H1 (cell line): ENCODE data around the gene ABCC10. TPM values are rescaled to one million over a fixed set of nuclear protein-coding genes. Genes with fewer than 3 reads are reported as not detected.

Experiments used
- CTCF ChIA-PET: fragments of 300-600 bp; sonication (Branson Sonifier 250); formaldehyde crosslinking; loops from one replicate; lab custom pipeline; 2021; ENCODE audit not compliant: partially characterized antibody; lab: Charles Lee
- POLR2A ChIA-PET: fragments of 300-600 bp; sonication (Branson Sonifier 250); formaldehyde crosslinking; loops from one replicate; lab custom pipeline; 2021; ENCODE audit warnings: inconsistent platforms; ENCODE audit not compliant: partially characterized antibody; lab: Charles Lee
- DNase-seq, 2 experiments: peaks; one replicate each; pipeline versions ENCODE4 v3.0.0 to v3.0.0-alpha.2; 2010 to 2022; ENCODE audit warnings: low spot score in 2 of 2, low read depth in 1 of 2, mixed read lengths in 1 of 2
- FAIRE-seq: peaks from 2 replicates; lab custom pipeline; 2011; peaks lifted over from hg19 to GRCh38; lab: Jason Lieb, UNC
- H2AFZ ChIP-seq: 2 replicates; pipeline ENCODE4 v1.8.1; 2012; ENCODE audit warnings: low read length, inconsistent platforms
- H2AK5ac ChIP-seq: 2 replicates; pipeline ENCODE4 v1.6.1; 2013; ENCODE audit warnings: low read depth, low read length
- H2BK120ac ChIP-seq: replicated peaks from 2 replicates; pipeline ENCODE3; 2013; ENCODE audit warnings: low read depth, low read length, inconsistent platforms
- H2BK12ac ChIP-seq: 2 replicates; pipeline ENCODE4 v1.6.1; 2013; ENCODE audit warnings: low read depth, low read length
- H2BK15ac ChIP-seq: 2 replicates; pipeline ENCODE4 v1.6.1; 2013; ENCODE audit warnings: low read length
- H2BK20ac ChIP-seq: 2 replicates; pipeline ENCODE4 v1.6.1; 2013; ENCODE audit warnings: low read length
- H2BK5ac ChIP-seq: 2 replicates; pipeline ENCODE4 v1.6.1; 2013; ENCODE audit warnings: low read depth, low read length
- H3K14ac ChIP-seq: 2 replicates; pipeline ENCODE4 v1.6.1; 2013; ENCODE audit warnings: inconsistent platforms; ENCODE audit not compliant: insufficient read length
- H3K18ac ChIP-seq: 2 replicates; pipeline ENCODE4 v1.6.1; 2013; ENCODE audit warnings: low read length; ENCODE audit errors: extremely low read depth
- H3K23ac ChIP-seq: 2 replicates; pipeline ENCODE4 v1.6.1; 2013; ENCODE audit warnings: inconsistent platforms; ENCODE audit not compliant: insufficient read length
- H3K23me2 ChIP-seq: 2 replicates; pipeline ENCODE4 v1.6.1; 2013; ENCODE audit warnings: low read depth, low read length
- H3K27ac ChIP-seq: 2 replicates; pipeline ENCODE4 v1.6.1; 2011; ENCODE audit warnings: low read depth, low read length, inconsistent platforms
- H3K27me3 ChIP-seq, 4 experiments: replicated peaks in 1 of 4; 1 replicate in 1 of 4; 2 replicates in 3 of 4; pipeline versions ENCODE4 v1.6.1 to v1.8.1; 2011 to 2013; ENCODE audit warnings: low read length in 3 of 4, mild to moderate bottlenecking in 3 of 4, inconsistent platforms in 2 of 4, mixed read lengths in 2 of 4, moderate library complexity in 1 of 4; ENCODE audit not compliant: control insufficient read depth in 3 of 4, insufficient read depth in 3 of 4; ENCODE audit errors: extremely low read depth in 1 of 4
- H3K36me3 ChIP-seq, 4 experiments: 2 replicates each; pipeline versions ENCODE4 v1.6.1 to v1.8.1; 2011 to 2013; ENCODE audit warnings: mild to moderate bottlenecking in 4 of 4, low read length in 3 of 4, moderate library complexity in 2 of 4, control low read depth in 1 of 4, inconsistent platforms in 1 of 4; ENCODE audit not compliant: insufficient read depth in 4 of 4, control insufficient read depth in 2 of 4
- H3K4ac ChIP-seq: replicated peaks from 2 replicates; pipeline ENCODE3; 2013; ENCODE audit warnings: low read length, low read depth, mixed read lengths, inconsistent platforms; ENCODE audit not compliant: insufficient read length
- H3K4me1 ChIP-seq, 4 experiments: replicated peaks in 1 of 4; 1 replicate in 1 of 4; 2 replicates in 3 of 4; pipeline versions ENCODE4 v1.6.1 to v1.8.1; 2011 to 2013; ENCODE audit warnings: low read length in 3 of 4, inconsistent platforms in 2 of 4, mixed read lengths in 1 of 4; ENCODE audit not compliant: insufficient read depth in 4 of 4, control insufficient read depth in 3 of 4
- H3K4me2 ChIP-seq, 2 experiments: 2 replicates each; pipeline versions ENCODE4 v1.6.1 to v1.8.1; 2011 to 2013; ENCODE audit warnings: low read depth in 2 of 2, low read length in 2 of 2, control low read depth in 1 of 2, inconsistent platforms in 1 of 2, mild to moderate bottlenecking in 1 of 2; ENCODE audit not compliant: insufficient read depth in 1 of 2
- H3K4me3 ChIP-seq, 4 experiments: fragments of 200-600, 300-600 bp in 1 of 4; sonication (generic), shearing (Covaris generic), sonication (Bioruptor Twin) in 1 of 4; 2 replicates each; pipeline versions ENCODE4 v1.5.1 to v1.8.1; 2011 to 2016; ENCODE audit warnings: low read length in 4 of 4, low read depth in 3 of 4, control low read depth in 2 of 4, inconsistent platforms in 2 of 4, mild to moderate bottlenecking in 2 of 4, mixed read lengths in 1 of 4, moderate library complexity in 1 of 4; ENCODE audit not compliant: insufficient read depth in 2 of 4; ENCODE audit errors: extremely low read depth in 1 of 4
- H3K56ac ChIP-seq: replicated peaks from 2 replicates; pipeline ENCODE3; 2013; ENCODE audit warnings: low read depth, mild to moderate bottlenecking, mixed read lengths, low read length, inconsistent platforms; ENCODE audit not compliant: insufficient read length
- H3K79me1 ChIP-seq: 2 replicates; pipeline ENCODE4 v1.6.1; 2013; ENCODE audit warnings: low read depth, low read length, control low read depth
- H3K79me2 ChIP-seq, 2 experiments: 2 replicates each; pipeline versions ENCODE4 v1.6.1 to v1.8.1; 2012 to 2013; ENCODE audit warnings: low read length in 2 of 2, mild to moderate bottlenecking in 2 of 2, inconsistent platforms in 1 of 2; ENCODE audit not compliant: insufficient read depth in 2 of 2, control insufficient read depth in 1 of 2
- H3K9ac ChIP-seq, 4 experiments: replicated peaks in 1 of 4; 1 replicate in 1 of 4; 2 replicates in 3 of 4; pipeline versions ENCODE4 v1.6.1 to v1.8.1; 2011 to 2013; ENCODE audit warnings: low read depth in 3 of 4, low read length in 3 of 4, control low read depth in 2 of 4, mild to moderate bottlenecking in 2 of 4, moderate library complexity in 2 of 4, inconsistent platforms in 1 of 4; ENCODE audit errors: extremely low read depth in 1 of 4
- H3K9me3 ChIP-seq, 2 experiments: 2 replicates each; pipeline versions ENCODE4 v1.6.1 to v1.8.1; 2012 to 2013; ENCODE audit warnings: mild to moderate bottlenecking in 2 of 2, moderate library complexity in 2 of 2, control low read depth in 1 of 2, inconsistent platforms in 1 of 2, low read depth in 1 of 2, low read length in 1 of 2, mixed read lengths in 1 of 2; ENCODE audit not compliant: insufficient read depth in 2 of 2
- H4K20me1 ChIP-seq, 2 experiments: replicated peaks in 1 of 2; 2 replicates each; pipeline versions ENCODE3 to v1.8.1; 2011 to 2013; ENCODE audit warnings: inconsistent platforms in 2 of 2, low read length in 2 of 2, mild to moderate bottlenecking in 1 of 2; ENCODE audit not compliant: insufficient read depth in 2 of 2, control insufficient read depth in 1 of 2
- H4K5ac ChIP-seq: 2 replicates; pipeline ENCODE4 v1.6.1; 2013; ENCODE audit warnings: low read length, low read depth, mixed read lengths, inconsistent platforms; ENCODE audit not compliant: insufficient read length
- H4K8ac ChIP-seq: 2 replicates; pipeline ENCODE4 v1.8.0; 2013; ENCODE audit warnings: mild to moderate bottlenecking, moderate library complexity, low read length, inconsistent platforms; ENCODE audit not compliant: insufficient read depth; ENCODE audit errors: extremely low read depth
- H4K91ac ChIP-seq: replicated peaks from 2 replicates; pipeline ENCODE3; 2013; ENCODE audit warnings: low read length, mixed read lengths, inconsistent platforms; ENCODE audit not compliant: insufficient read length
- MAFK ChIP-seq: IDR thresholded peaks from 2 replicates; pipeline ENCODE4 v1.6.1; 2012; ENCODE audit warnings: low read depth, mild to moderate bottlenecking, improper control_type of control experiment, low read length
- SP4 ChIP-seq: IDR thresholded peaks from 2 replicates; pipeline ENCODE4 v1.6.1; 2012; ENCODE audit warnings: low read length, inconsistent platforms
- WGBS, 2 experiments: shearing (Covaris generic) in 1 of 2; methylation state at CpG; one replicate each; pipeline versions ENCODE4 v1.1.6 to v1.1.7; 2013 to 2015; ENCODE audit warnings: low lambda C conversion rate in 2 of 2, mixed read lengths in 2 of 2, inconsistent platforms in 1 of 2, low coverage in 1 of 2, missing lambda C conversion rate in 1 of 2; ENCODE audit not compliant: insufficient replicate concordance in 2 of 2, insufficient coverage in 1 of 2, insufficient read length in 1 of 2; ENCODE audit errors: extremely low coverage in 1 of 2, missing lambda C conversion rate in 1 of 2; 5-methylcytosine and 5-hydroxymethylcytosine counted together
- polyA plus RNA-seq, 7 experiments: library from polyadenylated mRNA; depleted of rRNA in 3 of 7; stranded (reverse) in 5 of 7; unstranded in 2 of 7; fragments of >200 nt in 5 of 7; fragments of 200-250 nt in 2 of 7; gene quantifications; 1 replicate in 5 of 7; 2 replicates in 1 of 7; 4 replicates in 1 of 7; pipeline versions ENCODE4 v1.2.1 to v1.2.3, GENCODE V29; 2011 to 2013; ENCODE audit warnings: missing spikeins in 2 of 7, mixed read lengths in 2 of 7
- total RNA-seq: library from RNA; stranded (reverse); fragmentation: NEBNext Ultra II Directional; extraction: Animal tissue kit (Norgen Biotek cat#: 25700); gene quantifications from 2 replicates; pipeline ENCODE4 v1.2.1, GENCODE V29; 2021

Gene ABCC10
- total and polyA plus RNA-seq, 2 of the 8 experiments (the other 6 are each of a cell fraction or from before 2014, with no cell fraction given), result 15.5 to 24.6 TPM

- Histone ChIP-seq H3K79me1 (no peaks in the 10 kb centered on the region), H3K18ac (no peak overlapping the region), H2BK15ac (no peak overlapping the region), H2BK12ac (no peak overlapping the region), H3K4me1 (no peaks in the 10 kb centered on the region), H3K27ac (no peak overlapping the region), H3K9me3 (no peaks in the 10 kb centered on the region), H2BK120ac (no peak overlapping the region), H3K56ac (no peak overlapping the region), H2AFZ (no peak overlapping the region), H2BK5ac (no peak overlapping the region), H3K36me3 (no peaks in the 10 kb centered on the region), H3K14ac (no peak overlapping the region), H3K27me3 (no peaks in the 10 kb centered on the region), H3K23ac (no peak overlapping the region), H3K4me2 (no peak overlapping the region), H2BK20ac (no peak overlapping the region), H3K4me3 (no peak overlapping the region), H4K5ac (no peak overlapping the region), H4K8ac (no peak overlapping the region), H3K23me2 (no peaks in the 10 kb centered on the region), H4K91ac (no peak overlapping the region), H3K79me2 (no peaks in the 10 kb centered on the region), H2AK5ac (no peak overlapping the region), H3K9ac (no peak overlapping the region), H3K4ac (no peak overlapping the region), H4K20me1 (no peaks in the 10 kb centered on the region)
- 83% methylated on average over 1 of the region's 1 CpG; no CpG with 5 or more reads in 1 of the 2 experiments for WGBS, 2 experiments
- DNase-seq (no peak), FAIRE-seq (no peak)
- ChIA-PET POLR2A (interaction anchor here (1.0 to 1.2 kb wide), 3 partner anchors 9 to 125 kb away, joined by 3 read pairs; no protein-coding TSS in a partner anchor), CTCF (interaction anchor here (0.7 to 2.0 kb wide), 15 partner anchors 9 to 122 kb away, joined by 3 to 9 read pairs (median 4); partner anchors contain the start of genes ABCC10 and DLK2)
- TF ChIP-seq MAFK (no peak), SP4 (no peak)
These were observed 40.8 kb upstream of the ABCC10 start for GRCh38 chr6:43386492-43386891.
